HepG2 (cell line): Measurements from ENCODE around the gene ARHGAP26. TPM values are rescaled to one million over a fixed set of nuclear protein-coding genes. Genes with fewer than 3 reads are reported as not detected.

Experiments
- ASH2L ChIP-seq: fragments of 300-600, 200-600 bp; sonication (generic); IDR thresholded peaks from 2 replicates; pipeline ENCODE4 v1.7.0; 2017; ENCODE audit warnings: low read depth, mild to moderate bottlenecking, moderate library complexity, mixed read lengths, low read length; ENCODE audit not compliant: insufficient read length
- DMTF1 ChIP-seq: sonication (generic); formaldehyde crosslinking; IDR thresholded peaks from 2 replicates; pipeline ENCODE4 v1.4.0; 2020; ENCODE audit warnings: mild to moderate bottlenecking, missing genetic modification reagents
- ELF1 ChIP-seq: sonication (generic); formaldehyde crosslinking; IDR thresholded peaks from 2 replicates; pipeline ENCODE4 v1.4.0; 2020; ENCODE audit warnings: missing genetic modification reagents
- GATAD2A ChIP-seq: IDR thresholded peaks from 2 replicates; pipeline ENCODE4 v1.6.1; 2016
- HIC2 ChIP-seq: sonication (generic); formaldehyde crosslinking; IDR thresholded peaks from 2 replicates; pipeline ENCODE4 v1.9.0; 2022; ENCODE audit warnings: low read depth, missing genetic modification reagents
- ISL2 ChIP-seq: sonication (generic); formaldehyde crosslinking; IDR thresholded peaks from 2 replicates; pipeline ENCODE4 v1.5.0; 2020; ENCODE audit warnings: missing genetic modification reagents
- MTF2 ChIP-seq: sonication (generic); formaldehyde crosslinking; IDR thresholded peaks from 2 replicates; pipeline ENCODE4 v1.5.0; 2020; ENCODE audit warnings: missing genetic modification reagents, borderline replicate concordance
- MYPOP ChIP-seq: sonication (generic); formaldehyde crosslinking; IDR thresholded peaks from 2 replicates; pipeline ENCODE4 v1.8.1; 2023; ENCODE audit warnings: mild to moderate bottlenecking, moderate library complexity, missing genetic modification reagents
- NR2F2 ChIP-seq: IDR thresholded peaks from 2 replicates; pipeline ENCODE4 v1.6.1; 2012; ENCODE audit warnings: low read depth, inconsistent platforms, borderline replicate concordance
- PATZ1 ChIP-seq: sonication (generic); formaldehyde crosslinking; IDR thresholded peaks from 2 replicates; pipeline ENCODE4 v1.4.0; 2020; ENCODE audit warnings: missing genetic modification reagents
- RARA ChIP-seq: IDR thresholded peaks from 2 replicates; pipeline ENCODE4 v1.6.1; 2016; ENCODE audit warnings: missing genetic modification reagents, missing compliant biosample characterization
- SMAD1 ChIP-seq: sonication (generic); formaldehyde crosslinking; IDR thresholded peaks from 2 replicates; pipeline ENCODE4 v1.4.0; 2020; ENCODE audit warnings: missing genetic modification reagents, low read depth, mild to moderate bottlenecking, borderline replicate concordance
- SNAI1 ChIP-seq: sonication (generic); formaldehyde crosslinking; IDR thresholded peaks from 2 replicates; pipeline ENCODE4 v1.5.0; 2020; ENCODE audit warnings: mild to moderate bottlenecking, missing genetic modification reagents, borderline replicate concordance
- SOX13 ChIP-seq, 3 experiments: fragments of 450-650 bp in 1 of 3; sonication (generic) in 1 of 3; formaldehyde crosslinking in 1 of 3; IDR thresholded peaks in 2 of 3; conservative IDR thresholded peaks in 1 of 3; 2 replicates each; pipeline versions ENCODE4 v1.5.0 to v1.6.1; 2016 to 2020; ENCODE audit warnings: antibody characterized with exemption in 1 of 3, mild to moderate bottlenecking in 1 of 3, missing compliant biosample characterization in 1 of 3, missing genetic modification reagents in 1 of 3, moderate library complexity in 1 of 3
- THAP11 ChIP-seq: IDR thresholded peaks from 2 replicates; pipeline ENCODE4 v1.6.1; 2016; ENCODE audit warnings: missing biosample characterization, missing genetic modification reagents
- YEATS4 ChIP-seq: sonication (generic); formaldehyde crosslinking; IDR thresholded peaks from 2 replicates; pipeline ENCODE4 v1.4.0; 2020; ENCODE audit warnings: missing genetic modification reagents, borderline replicate concordance
- ZBTB3 ChIP-seq: sonication (generic); formaldehyde crosslinking; IDR thresholded peaks from 2 replicates; pipeline ENCODE4 v1.4.0; 2020; ENCODE audit warnings: low read depth, mild to moderate bottlenecking, moderate library complexity, missing genetic modification reagents, borderline replicate concordance
- ZNF20 ChIP-seq: sonication (generic); formaldehyde crosslinking; IDR thresholded peaks from 2 replicates; pipeline ENCODE4 v1.4.0; 2020; ENCODE audit warnings: mild to moderate bottlenecking, moderate library complexity, missing genetic modification reagents
- ZNF614 ChIP-seq: IDR thresholded peaks from 2 replicates; pipeline ENCODE4 v1.6.1; 2018; ENCODE audit warnings: missing biosample characterization, missing genetic modification reagents, inconsistent platforms, borderline replicate concordance
- polyA plus RNA-seq, 8 experiments: library from polyadenylated mRNA; depleted of rRNA in 3 of 8; stranded (reverse) in 7 of 8; unstranded in 1 of 8; fragments of >200 nt; fragmentation: Illumina TruSeq in 4 of 8; extraction: Trizol in 4 of 8; gene quantifications; 2 replicates each; pipeline versions ENCODE4 v1.2.1 to v1.2.3, GENCODE V29; 2011 to 2016; ENCODE audit warnings: low read depth in 4 of 8, missing spikeins in 1 of 8, mixed read lengths in 1 of 8; ENCODE audit not compliant: insufficient read depth in 1 of 8
- total RNA-seq, 5 experiments: library from RNA; depleted of rRNA; stranded (reverse); fragments of >200 nt; fragmentation: Illumina TruSeq; extraction: Trizol; gene quantifications; 2 replicates each; pipeline ENCODE4 v1.2.3, GENCODE V29; 2016; ENCODE audit warnings: low read depth in 1 of 5

ARHGAP26 gene
- total and polyA plus RNA-seq, 2 of the 13 experiments (the other 11 are each of a cell fraction or from before 2014, with no cell fraction given), result 9.6 to 18.2 TPM

- TF ChIP-seq THAP11 (CRISPR knock-in tag), result peak; percentile 38; the same call in 1 of the 2 replicates
- peak; percentile 56; the same call in 1 of the 2 replicates for TF ChIP-seq HIC2
- peak; percentile 65; the same call in 1 of the 2 replicates for TF ChIP-seq SNAI1 (CRISPR knock-in tag)
- TF ChIP-seq RARA, result peak; percentile 96
- peak; percentile 95 for TF ChIP-seq ISL2 (CRISPR knock-in tag)
- TF ChIP-seq ZNF614 (CRISPR knock-in tag), result peak; percentile 45; the same call in 1 of the 2 replicates
- peak; percentile 43; the same call in 1 of the 2 replicates for TF ChIP-seq YEATS4 (CRISPR knock-in tag)
- peak; percentile 28; the same call in 1 of the 2 replicates for TF ChIP-seq MYPOP (CRISPR knock-in tag)
- TF ChIP-seq DMTF1, result no peak
- no peak for TF ChIP-seq SMAD1 (CRISPR knock-in tag)
- no peak for TF ChIP-seq ZBTB3 (CRISPR knock-in tag)
- TF ChIP-seq ASH2L, result peak; percentile 29
- peak; percentile 71; the same call in 1 of the 2 replicates for TF ChIP-seq SOX13 (IDR thresholded peaks at IDR 0.05)
- peak in 1 of 2 experiments; percentile 86; a peak in 2 of 4 replicates for TF ChIP-seq SOX13 (CRISPR knock-in tag; conservative IDR thresholded peaks at IDR 0.05 in 1 of 2, IDR thresholded peaks at IDR 0.05 in 1 of 2)
- peak; percentile 54 for TF ChIP-seq PATZ1 (CRISPR knock-in tag)
- no peak for TF ChIP-seq ELF1
- peak; percentile 93 for TF ChIP-seq GATAD2A (CRISPR knock-in tag)
- no peak for TF ChIP-seq MTF2 (CRISPR knock-in tag)
- peak; percentile 66; the same call in 1 of the 2 replicates for TF ChIP-seq NR2F2
- 0 out of 2 replicates have a peak, but pooled peaks have one; percentile 36 for TF ChIP-seq ZNF20
Observed at GRCh38 chr5:142922223-142922952, 152.2 kb downstream of the ARHGAP26 start (continued).
